ENCODE results near the gene TAS2R5.
"Not testable (repeated sequence)": the region's sequence is repeated elsewhere in the genome, so short reads cannot be mapped to it uniquely, and the experiment has no call there.

TAS2R5 gene, protein sequence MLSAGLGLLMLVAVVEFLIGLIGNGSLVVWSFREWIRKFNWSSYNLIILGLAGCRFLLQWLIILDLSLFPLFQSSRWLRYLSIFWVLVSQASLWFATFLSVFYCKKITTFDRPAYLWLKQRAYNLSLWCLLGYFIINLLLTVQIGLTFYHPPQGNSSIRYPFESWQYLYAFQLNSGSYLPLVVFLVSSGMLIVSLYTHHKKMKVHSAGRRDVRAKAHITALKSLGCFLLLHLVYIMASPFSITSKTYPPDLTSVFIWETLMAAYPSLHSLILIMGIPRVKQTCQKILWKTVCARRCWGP

DNA sequence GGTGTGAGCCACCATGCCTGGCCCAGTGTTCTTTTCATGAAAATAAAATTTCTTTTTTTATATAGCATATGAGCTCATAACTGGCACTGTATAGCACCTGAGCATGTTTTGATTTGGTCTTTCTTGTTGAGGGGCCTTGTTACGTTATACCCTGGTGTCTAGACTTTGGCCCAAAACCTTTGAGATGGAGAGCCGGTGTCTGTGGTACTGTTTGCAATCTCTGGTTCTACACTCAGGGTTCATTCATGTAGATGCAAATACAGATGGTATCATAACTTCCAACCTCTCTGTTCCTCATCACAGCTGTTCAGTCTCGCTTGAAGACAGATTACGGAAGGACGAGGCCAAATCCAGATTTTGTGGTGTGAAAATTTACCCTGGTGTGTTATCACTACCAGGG lies at the start of gene TAS2R5:
TSS of gene TAS2R5 (plus strand) at position 301 of the 400 bp plus-strand sequence. CDS start 145 bp downstream, outside the sequence.
- Histone ChIP-seq H3K27ac (ENCODE audit: low read length) (no peak within 1 kb of the TSS), H3K4me3 (ENCODE audit: low read depth in 1 of 2, low read length in 2 of 2) (no peak within 1 kb of the TSS), H3K4me1 (ENCODE audit: control insufficient read depth in 1 of 2, insufficient read depth in 2 of 2, low read length in 2 of 2) (no peaks in the 10 kb centered on the region), H3K36me3 (ENCODE audit: control insufficient read depth in 1 of 2, insufficient read depth in 2 of 2, low read length in 2 of 2) (peaks cover 0 to 4% of the 10 kb centered on the region in 2 donors), H3K9me3 (ENCODE audit: control insufficient read depth in 1 of 2, low read length in 2 of 2) (no peaks in the 10 kb centered on the region), H3K27me3 (ENCODE audit: low read depth, low read length) (no peaks in the 10 kb centered on the region)

DNA sequence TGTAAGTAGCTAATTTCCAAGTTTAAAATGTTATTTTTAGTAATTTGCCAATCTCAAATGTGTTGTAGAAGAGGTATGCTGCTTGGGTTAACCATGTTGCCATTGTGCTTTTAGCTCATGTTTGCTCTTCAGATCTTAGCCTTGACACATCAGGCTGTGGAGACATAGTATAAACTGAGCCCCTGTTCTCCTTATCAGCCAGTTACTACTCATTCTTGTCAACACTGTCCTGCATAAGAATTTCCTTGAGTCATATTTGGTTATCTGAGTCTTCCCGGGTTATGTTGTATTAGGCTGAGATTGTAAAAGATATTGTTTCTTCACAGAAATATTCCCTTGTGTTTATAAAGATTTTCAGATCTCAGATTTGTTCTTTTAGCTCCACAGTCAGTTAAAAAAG lies 47.8 kb upstream of the TAS2R5 start:
- H3K4me3 ChIP-seq (ENCODE audit: low read depth in 1 of 2, low read length in 2 of 2) = no peak overlapping the region
- H3K27me3 ChIP-seq (ENCODE audit: low read depth, low read length) = no peaks in the 10 kb centered on the region
- no peak overlapping the region for H3K27ac ChIP-seq (ENCODE audit: low read length)
- peaks cover 6 to 16% of the 10 kb centered on the region in 2 donors for H3K4me1 ChIP-seq (ENCODE audit: control insufficient read depth in 1 of 2, insufficient read depth in 2 of 2, low read length in 2 of 2)
- no peaks in the 10 kb centered on the region for H3K9me3 ChIP-seq (ENCODE audit: control insufficient read depth in 1 of 2, low read length in 2 of 2)
- H3K36me3 ChIP-seq (ENCODE audit: control insufficient read depth in 1 of 2, insufficient read depth in 2 of 2, low read length in 2 of 2) = peaks cover 41 to 56% of the 10 kb centered on the region in 2 donors

DNA sequence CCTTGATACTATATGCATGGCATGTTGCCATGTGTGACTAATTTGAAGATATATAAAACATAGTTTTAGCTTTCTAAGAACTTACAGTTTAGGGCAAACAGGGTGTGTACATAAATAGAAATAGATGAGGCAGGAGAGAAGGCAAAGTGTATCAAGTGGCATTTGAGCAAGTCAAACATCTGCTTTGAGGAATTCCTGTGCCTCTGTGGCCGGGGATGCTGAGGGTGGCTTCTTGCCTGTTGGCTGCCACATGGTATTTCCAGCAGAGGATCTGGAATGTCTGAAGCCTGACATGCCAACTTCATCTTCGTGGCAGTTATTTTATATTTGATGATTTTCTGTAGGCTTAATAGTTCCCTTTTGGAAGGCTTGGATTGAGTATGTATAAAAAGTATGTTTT lies 45.9 kb upstream of the TAS2R5 start:
- H3K27me3 ChIP-seq (ENCODE audit: low read depth, low read length) = no peaks in the 10 kb centered on the region
- no peaks in the 10 kb centered on the region for H3K9me3 ChIP-seq (ENCODE audit: control insufficient read depth in 1 of 2, low read length in 2 of 2)
- peaks cover 51 to 65% of the 10 kb centered on the region in 2 donors for H3K36me3 ChIP-seq (ENCODE audit: control insufficient read depth in 1 of 2, insufficient read depth in 2 of 2, low read length in 2 of 2)
- peaks cover 2 to 10% of the 10 kb centered on the region in 2 donors for H3K4me1 ChIP-seq (ENCODE audit: control insufficient read depth in 1 of 2, insufficient read depth in 2 of 2, low read length in 2 of 2)
- H3K27ac ChIP-seq (ENCODE audit: low read length) = no peak overlapping the region
- H3K4me3 ChIP-seq (ENCODE audit: low read depth in 1 of 2, low read length in 2 of 2) = no peak overlapping the region

DNA sequence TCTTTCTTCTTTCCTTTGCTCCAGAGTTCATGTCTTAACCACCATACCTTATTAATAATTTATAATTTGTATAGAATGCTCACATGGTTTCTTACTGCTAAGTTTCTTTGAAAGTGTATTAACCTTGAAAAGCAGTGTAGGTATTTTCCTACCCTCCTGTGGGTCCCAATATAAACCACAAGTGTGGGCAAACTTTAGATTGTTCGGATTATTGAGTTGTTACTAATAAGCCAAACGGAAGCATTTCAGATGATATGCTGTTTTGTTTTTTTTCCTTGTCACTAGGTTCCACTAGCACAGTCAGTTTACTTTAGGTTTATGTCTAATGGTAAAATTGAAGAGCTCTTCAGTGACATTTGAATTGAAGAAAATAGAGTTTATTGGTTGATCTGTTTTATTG lies 41.6 kb upstream of the TAS2R5 start:
- H3K4me1 ChIP-seq (ENCODE audit: control insufficient read depth in 1 of 2, insufficient read depth in 2 of 2, low read length in 2 of 2) = no peaks in the 10 kb centered on the region
- H3K9me3 ChIP-seq (ENCODE audit: control insufficient read depth in 1 of 2, low read length in 2 of 2) = peaks cover 7 to 13% of the 10 kb centered on the region in 2 donors
- H3K36me3 ChIP-seq (ENCODE audit: control insufficient read depth in 1 of 2, insufficient read depth in 2 of 2, low read length in 2 of 2) = peaks cover 63 to 79% of the 10 kb centered on the region in 2 donors
- no peaks in the 10 kb centered on the region for H3K27me3 ChIP-seq (ENCODE audit: low read depth, low read length)
- H3K4me3 ChIP-seq (ENCODE audit: low read depth in 1 of 2, low read length in 2 of 2) = no peak overlapping the region
- no peak overlapping the region for H3K27ac ChIP-seq (ENCODE audit: low read length)

DNA sequence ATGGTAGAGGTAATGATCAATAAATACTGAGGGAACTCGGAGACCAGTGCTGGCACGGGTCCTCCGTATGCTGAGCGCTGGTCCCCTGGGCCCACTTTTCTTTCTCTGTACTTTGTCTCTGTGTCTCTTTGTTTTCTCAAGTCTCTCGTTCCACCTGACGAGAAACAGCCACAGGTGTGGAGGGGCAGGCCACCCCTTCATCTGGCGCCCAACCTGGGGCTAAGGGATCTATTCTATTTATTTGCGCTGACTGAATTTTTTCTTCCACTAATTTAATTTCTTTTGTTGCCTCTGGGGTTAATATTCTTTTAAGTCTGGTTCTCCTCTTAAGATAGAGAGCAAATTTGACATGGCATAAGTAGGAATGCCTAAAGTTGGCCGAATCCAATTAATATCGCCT lies 38.1 kb upstream of the TAS2R5 start:
- not testable (repeated sequence) for H3K27me3 ChIP-seq (ENCODE audit: low read depth, low read length); H3K27ac ChIP-seq (ENCODE audit: low read length); H3K4me1 ChIP-seq (ENCODE audit: control insufficient read depth in 1 of 2, insufficient read depth in 2 of 2, low read length in 2 of 2); H3K4me3 ChIP-seq (ENCODE audit: low read depth in 1 of 2, low read length in 2 of 2)
- Histone ChIP-seq H3K36me3 (ENCODE audit: control insufficient read depth in 1 of 2, insufficient read depth in 2 of 2, low read length in 2 of 2) (peaks cover 54 to 73% of the 10 kb centered on the region in 2 donors), H3K9me3 (ENCODE audit: control insufficient read depth in 1 of 2, low read length in 2 of 2) (peaks cover 7 to 13% of the 10 kb centered on the region in 2 donors)

DNA sequence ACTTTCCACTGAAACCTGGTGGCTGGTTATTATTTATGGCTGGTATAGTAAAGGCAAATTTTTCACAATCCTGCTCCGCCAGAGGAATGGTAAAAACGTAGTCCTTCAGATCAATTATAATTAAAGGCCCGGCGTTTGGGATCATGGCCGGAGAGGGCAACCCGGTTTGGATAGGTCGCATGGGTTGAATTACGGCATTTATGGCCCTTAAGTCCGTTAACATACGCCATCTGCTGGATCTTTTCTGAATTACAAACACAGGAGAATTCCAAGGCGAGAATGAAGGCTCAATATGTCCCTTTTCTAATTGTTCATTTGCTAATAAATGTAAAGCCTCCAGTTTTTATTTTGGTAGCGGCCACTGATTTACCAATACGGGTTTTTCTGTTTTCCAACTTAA lies 37.4 kb upstream of the TAS2R5 start:
- Histone ChIP-seq H3K9me3 (ENCODE audit: control insufficient read depth in 1 of 2, low read length in 2 of 2) (peaks cover 7 to 13% of the 10 kb centered on the region in 2 donors), H3K36me3 (ENCODE audit: control insufficient read depth in 1 of 2, insufficient read depth in 2 of 2, low read length in 2 of 2) (peaks cover 55 to 80% of the 10 kb centered on the region in 2 donors), H3K27ac (ENCODE audit: low read length) (no peak overlapping the region), H3K4me3 (ENCODE audit: low read depth in 1 of 2, low read length in 2 of 2) (no peak overlapping the region), H3K4me1 (ENCODE audit: control insufficient read depth in 1 of 2, insufficient read depth in 2 of 2, low read length in 2 of 2) (no peaks in the 10 kb centered on the region), H3K27me3 (ENCODE audit: low read depth, low read length) (no peaks in the 10 kb centered on the region)

DNA sequence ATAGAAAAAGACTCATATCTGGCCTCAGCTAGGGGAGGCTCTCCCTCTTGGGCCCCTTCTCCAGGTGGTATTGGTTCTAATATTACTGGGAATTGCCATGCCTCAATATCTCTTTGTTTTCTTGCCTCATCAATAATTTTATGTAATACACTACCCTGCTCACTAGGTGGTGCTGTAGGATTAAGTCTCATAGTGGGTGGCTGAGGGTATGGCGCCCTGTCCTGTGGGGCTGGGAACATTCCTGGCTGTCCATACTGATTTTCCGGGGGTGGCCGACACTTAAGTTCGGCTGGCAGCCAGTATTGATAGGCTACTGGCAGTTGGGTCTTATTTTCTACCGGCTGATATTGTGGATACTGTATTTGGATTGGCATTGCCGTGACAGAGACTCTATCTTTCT lies 35.1 kb upstream of the TAS2R5 start:
- H3K27me3 ChIP-seq (ENCODE audit: low read depth, low read length) = no peaks in the 10 kb centered on the region
- H3K36me3 ChIP-seq (ENCODE audit: control insufficient read depth in 1 of 2, insufficient read depth in 2 of 2, low read length in 2 of 2) = peaks cover 48 to 82% of the 10 kb centered on the region in 2 donors
- no peak overlapping the region for H3K27ac ChIP-seq (ENCODE audit: low read length)
- H3K4me1 ChIP-seq (ENCODE audit: control insufficient read depth in 1 of 2, insufficient read depth in 2 of 2, low read length in 2 of 2) = no peaks in the 10 kb centered on the region
- H3K9me3 ChIP-seq (ENCODE audit: control insufficient read depth in 1 of 2, low read length in 2 of 2) = peaks cover 7 to 13% of the 10 kb centered on the region in 2 donors
- H3K4me3 ChIP-seq (ENCODE audit: low read depth in 1 of 2, low read length in 2 of 2) = no peak overlapping the region

DNA sequence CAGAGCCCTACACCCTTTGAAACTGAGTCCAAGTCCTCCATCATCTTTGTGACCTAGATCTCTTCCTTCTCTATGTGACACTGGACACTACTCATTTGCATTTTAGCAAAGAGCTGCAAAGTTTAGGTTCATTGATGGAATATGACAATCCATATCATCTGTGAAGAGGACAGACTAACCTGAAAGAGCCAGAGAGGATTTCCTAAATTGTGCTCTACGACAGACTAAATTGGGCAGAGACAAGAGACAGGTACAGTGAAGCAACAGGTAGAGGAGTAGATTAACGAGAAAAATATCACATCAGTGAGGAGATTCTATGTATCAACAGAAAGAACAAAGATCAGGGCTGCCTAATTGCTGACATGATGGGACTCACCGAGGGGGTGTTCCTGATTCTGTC lies 26.2 kb upstream of the TAS2R5 start, which contains the start of gene TAS2R3:
TSS of gene TAS2R3 (plus strand) at position 301 of the 400 bp plus-strand sequence. CDS start at position 363, 62 bp downstream.
- Histone ChIP-seq H3K27me3 (ENCODE audit: low read depth, low read length) (no peaks in the 10 kb centered on the region), H3K36me3 (ENCODE audit: control insufficient read depth in 1 of 2, insufficient read depth in 2 of 2, low read length in 2 of 2) (peaks cover 30 to 41% of the 10 kb centered on the region in 2 donors), H3K4me1 (ENCODE audit: control insufficient read depth in 1 of 2, insufficient read depth in 2 of 2, low read length in 2 of 2) (no peaks in the 10 kb centered on the region), H3K27ac (ENCODE audit: low read length) (no peak within 1 kb of the TSS), H3K4me3 (ENCODE audit: low read depth in 1 of 2, low read length in 2 of 2) (no peak within 1 kb of the TSS), H3K9me3 (ENCODE audit: control insufficient read depth in 1 of 2, low read length in 2 of 2) (no peaks in the 10 kb centered on the region)

DNA sequence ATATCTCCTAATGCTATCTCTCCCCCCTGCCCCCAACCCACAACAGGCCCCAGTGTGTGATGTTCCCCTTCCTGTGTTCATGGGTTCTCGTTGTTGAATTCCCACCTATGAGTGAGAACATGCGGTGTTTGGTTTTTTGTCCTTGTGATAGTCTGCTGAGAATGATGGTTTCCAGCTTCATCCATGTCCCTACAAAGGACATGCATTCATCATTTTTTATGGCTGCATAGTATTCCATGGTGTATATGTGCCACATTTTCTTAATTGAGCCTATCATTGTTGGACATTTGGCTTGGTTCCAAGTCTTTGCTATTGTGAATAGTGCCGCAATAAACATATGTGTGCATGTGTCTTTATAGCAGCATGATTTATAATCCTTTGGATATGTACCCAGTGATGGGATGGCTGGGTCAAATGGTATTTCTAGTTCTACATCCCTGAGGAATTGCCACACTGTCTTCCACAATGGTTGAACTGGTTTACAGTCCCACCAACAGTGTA lies 19.9 kb upstream of the TAS2R5 start:
- H3K36me3 ChIP-seq (ENCODE audit: control insufficient read depth in 1 of 2, insufficient read depth in 2 of 2, low read length in 2 of 2); H3K4me3 ChIP-seq (ENCODE audit: low read depth in 1 of 2, low read length in 2 of 2); H3K9me3 ChIP-seq (ENCODE audit: control insufficient read depth in 1 of 2, low read length in 2 of 2); H3K27me3 ChIP-seq (ENCODE audit: low read depth, low read length); H3K27ac ChIP-seq (ENCODE audit: low read length); H3K4me1 ChIP-seq (ENCODE audit: control insufficient read depth in 1 of 2, insufficient read depth in 2 of 2, low read length in 2 of 2): not testable (repeated sequence)

DNA sequence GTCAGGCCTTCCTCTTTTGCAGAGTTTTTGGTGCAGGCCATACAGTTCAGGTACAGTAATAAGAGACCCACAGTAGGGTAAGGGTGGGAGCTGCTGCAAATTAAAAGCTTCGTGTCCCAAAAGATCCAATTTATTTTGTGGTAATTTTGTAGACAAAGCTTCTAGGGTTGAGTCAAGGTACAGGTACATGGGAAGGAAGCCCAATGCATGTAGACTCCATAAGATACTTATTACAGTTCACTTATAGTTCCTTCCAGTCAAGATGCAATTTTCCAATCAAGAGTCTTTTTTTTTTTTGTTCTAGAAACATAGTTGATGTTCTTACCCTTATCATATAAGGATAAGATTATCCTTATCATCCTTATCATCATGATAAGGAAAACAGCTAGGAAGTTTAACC lies 13.6 kb upstream of the TAS2R5 start, which contains the start of gene TAS2R4:
TSS of gene TAS2R4 (plus strand) at position 301 of the 400 bp plus-strand sequence. CDS start 1,815 bp downstream, outside the sequence.
- Histone ChIP-seq H3K27ac (ENCODE audit: low read length) (no peak within 1 kb of the TSS), H3K36me3 (ENCODE audit: control insufficient read depth in 1 of 2, insufficient read depth in 2 of 2, low read length in 2 of 2) (peaks cover 15 to 34% of the 10 kb centered on the region in 2 donors), H3K4me3 (ENCODE audit: low read depth in 1 of 2, low read length in 2 of 2) (no peak within 1 kb of the TSS), H3K27me3 (ENCODE audit: low read depth, low read length) (no peaks in the 10 kb centered on the region), H3K4me1 (ENCODE audit: control insufficient read depth in 1 of 2, insufficient read depth in 2 of 2, low read length in 2 of 2) (no peaks in the 10 kb centered on the region), H3K9me3 (ENCODE audit: control insufficient read depth in 1 of 2, low read length in 2 of 2) (peaks cover 0 to 4% of the 10 kb centered on the region in 2 donors)

DNA sequence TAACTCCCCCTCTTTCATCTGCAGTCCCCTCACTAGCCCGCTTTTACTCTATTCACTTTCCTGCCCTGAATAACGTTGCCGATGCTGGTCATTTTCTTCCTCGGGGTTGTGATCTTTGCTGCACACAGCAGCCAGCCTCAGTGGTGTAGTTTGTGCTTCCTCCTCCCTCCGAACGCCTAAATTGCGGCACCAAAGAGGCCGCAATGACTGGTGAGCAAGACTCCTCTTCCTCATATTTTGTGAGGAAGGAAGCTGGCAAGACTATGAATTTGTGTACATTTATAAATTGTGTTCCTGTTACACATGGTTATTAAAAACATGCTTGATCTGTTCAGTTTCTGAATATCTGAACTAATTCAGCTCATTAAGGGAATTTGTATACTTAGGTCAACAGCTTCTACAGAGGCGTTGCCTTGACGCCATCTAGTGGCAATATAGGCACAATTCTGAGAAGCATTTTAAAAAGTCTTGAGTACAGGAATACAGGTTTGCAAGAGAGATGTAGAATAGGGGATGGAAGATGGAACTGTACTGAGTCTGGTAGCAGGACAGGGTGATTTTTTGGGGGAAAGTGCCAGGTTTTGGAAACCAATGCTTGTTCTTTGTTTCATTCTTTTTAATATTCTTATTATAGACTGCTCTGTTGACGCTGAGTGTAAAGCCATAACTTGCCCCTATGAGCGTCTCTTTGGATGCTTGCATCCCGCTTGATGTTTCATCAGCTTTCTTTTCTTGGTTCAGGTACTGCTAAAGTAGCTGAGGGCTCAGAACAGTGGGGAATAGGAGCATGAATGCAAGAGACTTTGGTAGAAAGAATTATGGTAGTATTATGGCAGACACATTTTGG lies 4.1 kb upstream of the TAS2R5 start:
- H3K9me3 ChIP-seq (ENCODE audit: control insufficient read depth in 1 of 2, low read length in 2 of 2) = no peaks in the 10 kb centered on the region
- H3K4me3 ChIP-seq (ENCODE audit: low read depth in 1 of 2, low read length in 2 of 2) = no peak overlapping the region
- no peaks in the 10 kb centered on the region for H3K27me3 ChIP-seq (ENCODE audit: low read depth, low read length)
- H3K4me1 ChIP-seq (ENCODE audit: control insufficient read depth in 1 of 2, insufficient read depth in 2 of 2, low read length in 2 of 2) = no peaks in the 10 kb centered on the region
- no peak overlapping the region for H3K27ac ChIP-seq (ENCODE audit: low read length)
- peaks cover 0 to 4% of the 10 kb centered on the region in 2 donors for H3K36me3 ChIP-seq (ENCODE audit: control insufficient read depth in 1 of 2, insufficient read depth in 2 of 2, low read length in 2 of 2)
